Nucleus accumbens (tissue), 56 donors: ENCODE measurements around the gene HYOU1.
A peak's percentile ranks its signal among the peaks of the same experiment; 100 is the strongest.
"Not testable (repeated sequence)": the region's sequence is repeated elsewhere in the genome, so short reads cannot be mapped to it uniquely, and the experiment has no call there.

Experiments
- DNase-seq, 56 donors: peaks; one replicate each; lab custom pipeline; 2025; lab: John Stamatoyannopoulos, UW

The HYOU1 gene

DNA sequence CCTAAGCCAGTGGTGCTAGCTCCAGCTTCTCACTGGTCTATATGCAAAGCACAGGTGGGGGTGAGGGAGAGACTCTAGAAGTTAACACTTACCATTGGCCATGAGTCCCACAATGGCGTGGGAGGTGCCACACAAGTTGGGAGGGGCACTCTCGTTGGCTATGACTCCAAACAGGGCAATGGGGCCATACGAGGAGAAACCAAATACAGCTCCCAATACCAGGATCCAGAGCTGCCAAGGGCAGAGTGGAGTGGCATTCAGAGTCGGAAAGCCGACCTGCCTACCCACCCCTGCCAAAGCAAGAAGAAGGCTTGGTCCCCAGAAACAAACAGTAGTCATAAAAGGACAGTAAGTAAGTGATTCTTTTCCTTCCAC is 31.9 kb downstream of the HYOU1 start:
- no peak for DNase-seq

GRCh38 chr11:119024430-119025098 is 32.4 kb downstream of the HYOU1 start:
- no peak for DNase-seq

- no peak for DNase-seq
These were observed 33.3 kb downstream of the HYOU1 start for GRCh38 chr11:119023741-119024140.

GRCh38 chr11:119021631-119022030 is 35.4 kb downstream of the HYOU1 start:
- no peak for DNase-seq

GRCh38 chr11:119019996-119020395 is 37.0 kb downstream of the HYOU1 start:
- DNase-seq, result no peak

GRCh38 chr11:119018074-119018938 is 38.7 kb downstream of the HYOU1 start, which contains the start of the genes RPS25 and TRAPPC4:
Gene RPS25 (minus strand): TSS chr11:119018343. CDS start chr11:119018284, 59 bp downstream.
Gene TRAPPC4 (plus strand): TSS chr11:119018766. CDS start chr11:119018796, 30 bp downstream.
- DNase-seq, result peak; percentile 76 to 100 (median 98)

DNA sequence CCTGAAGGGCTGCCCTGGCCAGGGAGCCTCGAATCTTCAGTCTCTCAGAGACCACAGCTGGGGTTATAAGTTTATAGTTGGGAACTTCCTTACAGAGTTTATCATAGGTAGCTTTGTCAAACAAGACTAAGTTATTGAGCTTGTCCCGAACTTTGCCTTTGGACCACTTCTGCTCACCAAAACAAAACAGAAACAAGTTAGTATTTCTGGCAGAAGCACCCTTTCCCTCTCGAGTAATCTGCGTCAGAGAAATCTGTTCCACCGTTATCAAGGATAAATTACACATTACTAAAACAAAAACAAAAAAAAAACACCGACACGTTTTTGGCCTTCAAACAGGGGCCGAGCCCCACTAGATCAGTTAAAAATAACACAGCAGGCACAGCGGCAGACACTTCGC is 39.6 kb downstream of the HYOU1 start:
- DNase-seq, result not testable (repeated sequence)

DNA sequence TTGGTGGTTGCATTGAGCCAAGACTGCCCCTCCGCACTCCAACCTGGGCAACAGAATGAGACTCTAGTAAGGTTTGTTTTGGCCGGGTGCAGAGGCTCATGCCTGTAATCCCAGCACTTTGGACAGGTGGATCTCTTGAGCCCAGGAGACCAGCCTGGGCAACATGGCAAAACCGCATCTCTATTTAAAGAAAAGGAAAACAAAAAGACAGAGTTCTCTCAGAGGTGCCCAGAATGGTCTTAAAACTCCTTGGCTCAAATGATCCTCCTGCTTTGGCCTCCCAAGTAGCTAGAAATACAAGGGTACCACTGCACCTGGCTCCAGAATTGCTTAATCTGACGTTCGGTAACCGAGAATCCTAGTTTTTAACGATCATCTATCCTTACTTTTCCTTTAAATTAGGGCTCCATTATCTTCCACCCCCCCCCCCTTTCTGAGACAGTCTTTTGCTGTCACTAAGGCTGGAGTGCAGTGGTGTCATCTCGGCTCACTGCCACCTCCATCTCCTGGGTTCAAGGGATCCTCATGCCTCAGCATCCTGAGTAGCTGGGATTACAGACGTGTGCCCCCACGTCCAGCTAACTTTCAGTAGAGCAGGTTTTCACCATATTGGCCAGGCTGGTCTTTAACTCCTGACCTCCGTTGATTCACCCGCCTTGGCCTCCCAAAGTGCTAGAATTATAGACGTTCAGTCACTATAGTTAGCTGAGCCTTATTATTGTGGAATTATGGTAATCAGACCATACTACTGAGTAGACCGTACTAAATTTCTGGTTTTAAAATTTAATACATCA is 40.6 kb downstream of the HYOU1 start:
- DNase-seq, result no peak

DNA sequence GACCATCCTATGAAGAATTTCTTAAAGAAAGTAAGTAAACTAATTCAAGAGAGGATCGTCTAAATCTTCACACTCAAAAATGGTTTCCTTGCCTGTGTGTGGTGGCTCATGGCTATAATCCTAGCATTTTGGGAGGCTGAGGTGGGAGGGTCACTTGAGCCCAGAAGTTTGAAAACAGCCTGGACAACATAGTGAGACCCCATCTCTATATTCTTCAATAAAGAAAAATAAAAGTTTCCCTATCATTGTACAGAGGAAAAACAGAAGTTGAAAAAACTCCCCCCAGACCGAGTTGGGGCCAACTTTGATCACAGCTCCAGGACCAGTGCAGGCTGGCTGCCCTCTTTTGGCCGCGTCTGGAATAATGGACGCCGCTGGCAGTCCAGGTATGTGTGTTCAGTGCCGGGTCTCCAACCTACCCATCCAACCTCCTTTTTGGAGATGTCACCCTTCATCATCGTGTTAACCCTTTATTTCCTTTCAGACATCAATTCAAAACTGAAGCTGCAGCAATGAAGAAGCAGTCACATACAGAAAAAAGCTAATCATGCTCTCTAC is 41.9 kb downstream of the HYOU1 start:
- DNase-seq, result no peak

- no peak for DNase-seq
These were observed 42.6 kb downstream of the HYOU1 start for GRCh38 chr11:119014209-119014924.

DNA sequence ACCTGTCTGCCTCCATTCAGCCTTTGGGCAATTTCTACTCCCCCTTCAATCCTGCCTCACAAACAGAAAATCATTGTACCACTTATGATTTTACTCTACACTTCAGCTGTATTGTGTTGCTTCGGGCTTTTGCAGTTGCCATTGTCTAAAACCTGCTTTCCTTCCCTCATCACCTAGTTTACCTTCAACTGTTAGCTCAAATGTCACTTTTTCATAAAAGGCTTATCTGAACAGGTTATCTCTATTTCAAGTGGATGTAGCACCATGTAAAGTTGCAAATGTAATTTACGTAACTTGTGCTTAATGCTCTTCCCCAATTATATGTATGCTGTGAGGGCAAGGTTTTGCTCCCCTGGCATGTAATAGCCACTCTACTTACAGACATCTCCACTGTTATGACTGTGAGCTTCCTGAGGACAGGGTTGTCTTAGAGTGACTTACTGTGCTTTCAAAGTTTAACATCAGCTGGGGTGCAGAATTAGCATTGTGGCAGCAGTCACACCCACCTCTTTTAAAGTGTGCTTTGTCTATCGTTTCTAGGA is 44.3 kb downstream of the HYOU1 start:
- no peak for DNase-seq

DNA sequence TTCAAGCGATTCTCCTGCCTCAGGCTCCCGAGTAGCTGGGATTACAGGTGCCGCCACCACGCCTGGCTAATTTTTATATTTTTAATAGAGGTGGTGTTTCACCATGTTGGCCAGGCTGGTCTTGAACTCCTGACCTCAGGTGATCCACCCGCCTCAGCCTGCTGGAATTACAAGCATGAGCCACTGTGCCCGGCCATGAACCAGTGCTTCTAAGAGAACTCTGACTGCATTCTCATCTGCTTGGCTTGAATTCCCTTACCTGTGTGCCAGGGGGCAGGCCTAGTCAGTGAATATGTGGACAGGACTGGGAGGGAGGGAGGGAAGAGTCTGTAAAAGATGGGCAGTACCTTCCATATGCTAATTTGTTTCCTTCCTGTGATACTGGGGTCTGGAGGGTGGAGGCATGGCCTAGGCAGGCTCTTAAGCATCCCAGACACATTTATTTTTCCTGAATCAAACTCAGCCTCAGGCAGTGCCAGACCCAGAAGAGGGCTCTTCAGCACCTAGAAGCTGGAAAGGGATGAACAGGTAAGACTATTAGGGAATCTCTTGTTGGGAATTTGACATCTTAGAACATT is 45.4 kb downstream of the HYOU1 start:
- no peak for DNase-seq

DNA sequence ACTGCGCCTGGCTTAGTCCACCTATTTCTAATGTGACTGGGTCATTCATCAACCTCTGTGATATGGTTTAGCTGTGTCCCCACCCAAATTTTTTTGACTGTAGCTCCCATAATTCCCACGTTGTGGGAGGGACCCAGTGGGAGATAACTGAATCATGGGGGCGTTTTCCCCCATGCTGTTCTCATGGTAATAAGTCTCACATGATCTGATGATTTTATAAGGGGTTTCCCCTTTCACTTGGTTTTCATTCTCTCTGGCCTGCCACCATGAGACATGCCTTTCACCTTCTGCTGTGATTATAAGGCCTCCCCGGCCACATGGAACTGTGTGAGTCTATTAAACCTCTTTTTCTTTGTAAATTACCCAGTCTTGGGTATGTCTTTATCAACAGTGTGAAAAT is 50.3 kb downstream of the HYOU1 start:
- DNase-seq, result no peak

DNA sequence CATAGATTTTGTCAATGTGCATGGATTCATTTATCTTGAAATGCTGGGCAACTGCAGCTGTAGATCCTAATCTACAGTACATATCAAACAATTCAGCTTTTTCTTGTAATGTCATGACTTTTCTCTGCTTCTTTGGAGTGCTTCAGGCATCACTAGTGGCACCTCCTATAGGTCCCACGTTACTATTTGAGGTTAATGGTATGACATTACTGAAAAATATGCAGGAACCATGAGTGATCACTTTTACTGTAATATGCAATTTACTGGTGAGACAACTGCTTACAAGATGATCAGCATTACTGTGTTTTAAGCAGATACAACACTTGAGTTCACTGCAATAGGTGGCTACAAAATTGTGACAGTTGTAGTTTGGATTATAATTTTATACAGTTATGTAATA is 56.1 kb downstream of the HYOU1 start:
- no peak for DNase-seq

GRCh38 chr11:118998822-118999221 is 58.2 kb downstream of the HYOU1 start:
- no peak for DNase-seq

DNA sequence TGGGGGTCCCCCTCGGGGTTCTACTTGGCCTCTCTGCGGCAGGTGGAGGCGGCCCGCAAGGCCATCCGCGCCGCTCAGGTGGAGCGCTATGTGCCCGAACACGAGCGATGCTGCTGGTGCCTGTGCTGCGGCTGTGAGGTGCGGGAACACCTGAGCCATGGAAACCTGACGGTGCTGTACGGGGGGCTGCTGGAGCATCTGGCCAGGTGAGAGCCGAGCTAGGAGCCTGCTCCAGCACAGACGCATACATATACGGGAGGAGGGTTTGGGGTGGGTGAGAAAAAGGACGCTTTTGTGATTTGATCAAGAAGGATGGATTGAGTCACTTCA is 58.7 kb downstream of the HYOU1 start:
- DNase-seq, result peak in 8 of 56 donors; percentile 26 to 68 (median 51)

DNA sequence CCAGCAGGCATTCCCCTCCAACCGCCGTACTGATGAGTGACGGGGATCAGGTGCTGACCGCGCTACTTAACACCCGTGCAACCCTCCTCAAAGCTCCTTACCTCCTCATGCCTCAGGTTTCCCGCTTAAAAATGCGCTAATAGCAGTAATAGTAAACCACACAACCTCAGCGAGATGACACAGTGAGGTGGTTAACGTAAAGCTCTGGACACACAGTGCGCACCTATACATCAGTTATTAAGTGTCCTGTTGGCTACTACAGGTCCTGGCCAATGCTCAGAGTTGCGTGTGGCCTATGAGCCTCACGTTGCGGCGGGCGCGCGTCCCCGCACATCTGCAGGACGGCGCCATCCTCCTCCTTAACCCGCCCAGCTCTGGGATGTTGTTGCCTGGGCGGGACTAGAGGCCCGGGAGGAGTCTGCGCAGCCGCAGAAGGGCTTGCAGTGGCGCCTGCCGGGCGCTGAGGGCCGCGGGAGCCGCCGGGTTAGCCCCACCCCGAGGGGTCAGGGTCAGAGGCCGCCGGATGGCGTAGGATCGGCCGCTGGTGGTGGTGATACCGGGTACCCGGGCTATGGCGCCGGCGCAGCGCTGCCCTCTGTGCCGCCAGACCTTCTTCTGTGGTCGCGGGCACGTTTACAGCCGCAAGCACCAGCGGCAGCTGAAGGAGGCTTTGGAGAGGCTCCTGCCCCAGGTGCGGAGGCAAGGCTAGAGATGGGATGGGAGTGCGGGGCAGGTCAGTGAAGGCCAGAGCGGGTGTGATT is 59.2 kb downstream of the HYOU1 start, which contains the start of gene CENATAC:
CENATAC (plus strand) TSS at position 512 of the 761 bp plus-strand sequence; CDS start at position 572, 60 bp downstream.
- peak; percentile 49 to 98 (median 93) for DNase-seq

GRCh38 chr11:118996926-118997626 is 59.9 kb downstream of the HYOU1 start:
- DNase-seq, result peak in 4 of 56 donors; percentile 21 to 49 (median 38)
